GM12878 (cell line): ENCODE data around the gene TPRG1. TPM values are rescaled to one million over a fixed set of nuclear protein-coding genes. Genes with fewer than 3 reads are reported as not detected.

Experiments used
- ATAC-seq: fragments of 200-7000 bp; cut with Tn5 transposase; 3 replicates; pipeline ENCODE4 v1.9.1; 2020; ENCODE audit warnings: mild to moderate bottlenecking, moderate library complexity
- BruUV-seq: library from RNA; stranded (reverse); fragments of 400-500 nt; replicated peaks from 2 replicates; lab custom pipeline; 2021; lab: Mats Ljungman, UMichigan
- CTCF ChIA-PET: fragments of 300-600 bp; sonication (Branson Sonifier 250); formaldehyde crosslinking; extraction: SDS; loops from one replicate; lab custom pipeline; 2021; ENCODE audit warnings: inconsistent platforms; lab: Yijun Ruan, JAX
- POLR2A ChIA-PET: fragments of 350-600 bp; formaldehyde crosslinking; extraction: SDS; loops from one replicate; lab custom pipeline; 2021; ENCODE audit warnings: inconsistent platforms; lab: Charles Lee
- RAD21 ChIA-PET: fragments of 300-600 bp; sonication (Branson Sonifier 250); formaldehyde crosslinking; loops from one replicate; lab custom pipeline; 2023; ENCODE audit warnings: antibody characterized with exemption; ENCODE audit not compliant: unreplicated experiment; lab: Charles Lee
- SMC1A ChIA-PET: fragments of 300-600 bp; sonication (Branson Sonifier 250); formaldehyde crosslinking; loops from one replicate; lab custom pipeline; 2023; ENCODE audit not compliant: unreplicated experiment, uncharacterized antibody; lab: Charles Lee
- DNase-seq: peaks from one replicate; pipeline ENCODE4 v3.0.0-alpha.2; 2011; ENCODE audit warnings: low read depth, low spot score
- FAIRE-seq: peaks from 3 replicates; lab custom pipeline; 2011; peaks lifted over from hg19 to GRCh38; lab: Jason Lieb, UNC
- H2AFZ ChIP-seq: 2 replicates; pipeline ENCODE4 v1.6.0; 2011; ENCODE audit warnings: low read depth, low read length, control low read depth; ENCODE audit not compliant: control insufficient read depth
- H3K27ac ChIP-seq: 2 replicates; pipeline ENCODE4 v1.5.1; 2011; ENCODE audit warnings: control low read depth; ENCODE audit not compliant: control insufficient read depth, insufficient read depth
- H3K27me3 ChIP-seq, 2 experiments: replicated peaks in 1 of 2; 2 replicates each; pipeline versions ENCODE4 v1.6.0 to v1.6.1; 2011; ENCODE audit warnings: low read length in 1 of 2; ENCODE audit not compliant: control insufficient read depth in 2 of 2, insufficient read depth in 2 of 2
- H3K36me3 ChIP-seq, 2 experiments: 2 replicates each; pipeline ENCODE4 v1.5.1; 2011; ENCODE audit warnings: low read length in 1 of 2; ENCODE audit not compliant: control insufficient read depth in 2 of 2, insufficient read depth in 2 of 2
- H3K4me1 ChIP-seq: 2 replicates; pipeline ENCODE4 v1.6.1; 2011; ENCODE audit warnings: mild to moderate bottlenecking, low read length, moderate library complexity, mixed read lengths; ENCODE audit not compliant: control insufficient read depth, insufficient read depth
- H3K4me2 ChIP-seq: 2 replicates; pipeline ENCODE4 v1.6.0; 2011; ENCODE audit warnings: control low read depth; ENCODE audit not compliant: control insufficient read depth, insufficient read depth
- H3K4me3 ChIP-seq: fragments of 200-600 bp; sonication (generic); 2 replicates; pipeline ENCODE4 v1.5.1; 2016
- H3K79me2 ChIP-seq: 2 replicates; pipeline ENCODE4 v1.6.0; 2011; ENCODE audit warnings: low read length; ENCODE audit not compliant: control insufficient read depth, insufficient read depth
- H3K9ac ChIP-seq: 2 replicates; pipeline ENCODE4 v1.8.0; 2011; ENCODE audit warnings: low read length, control low read depth, mixed read lengths; ENCODE audit not compliant: control insufficient read depth, insufficient read depth
- H3K9me3 ChIP-seq: replicated peaks from 3 replicates; pipeline ENCODE4 v1.5.1; 2011; ENCODE audit warnings: mild to moderate bottlenecking, low read length; ENCODE audit not compliant: control insufficient read depth, insufficient read depth
- H4K20me1 ChIP-seq: 2 replicates; pipeline ENCODE4 v1.6.0; 2011; ENCODE audit not compliant: control insufficient read depth, insufficient read depth
- ASH2L ChIP-seq: fragments of 300-600, 200-600 bp; sonication (generic); IDR thresholded peaks from 2 replicates; pipeline ENCODE4 v1.6.1; 2017; ENCODE audit warnings: low read depth, mild to moderate bottlenecking, borderline replicate concordance
- CBX3 ChIP-seq: fragments of 200-600 bp; sonication (generic); IDR thresholded peaks from 2 replicates; pipeline ENCODE4 v1.6.1; 2016; ENCODE audit warnings: low read depth, borderline replicate concordance
- CTCF ChIP-seq, 3 experiments: IDR thresholded peaks in 2 of 3; conservative IDR thresholded peaks in 1 of 3; 2 replicates each; pipeline ENCODE4 v1.5.1; 2011; ENCODE audit warnings: low read depth in 3 of 3, low read length in 3 of 3, mild to moderate bottlenecking in 3 of 3, control low read depth in 2 of 3, moderate library complexity in 2 of 3, inconsistent platforms in 1 of 3, mixed read lengths in 1 of 3; ENCODE audit not compliant: control insufficient read depth in 2 of 3, insufficient read depth in 1 of 3; ENCODE audit errors: extremely low read depth in 1 of 3
- ELK1 ChIP-seq: IDR thresholded peaks from 2 replicates; pipeline ENCODE4 v1.6.1; 2012; ENCODE audit warnings: low read depth, low read length, improper control_type of control experiment
- GATAD2B ChIP-seq: fragments of 450-650 bp; conservative IDR thresholded peaks from 2 replicates; pipeline ENCODE4 v1.6.1; 2017; ENCODE audit warnings: low read depth, mild to moderate bottlenecking, moderate library complexity
- MYB ChIP-seq: fragments of 150-350 bp; IDR thresholded peaks from 2 replicates; pipeline ENCODE4 v1.6.1; 2014; ENCODE audit warnings: mild to moderate bottlenecking, low read depth, low read length, borderline replicate concordance
- NFYA ChIP-seq: IDR thresholded peaks from 2 replicates; pipeline ENCODE4 v1.6.1; 2011; ENCODE audit warnings: low read depth, mild to moderate bottlenecking, low read length, improper control_type of control experiment, borderline replicate concordance
- NKRF ChIP-seq: fragments of 450-650 bp; conservative IDR thresholded peaks from 2 replicates; pipeline ENCODE4 v1.6.1; 2017; ENCODE audit warnings: mild to moderate bottlenecking, moderate library complexity
- NR2C1 ChIP-seq: fragments of 450-650 bp; IDR thresholded peaks from 2 replicates; pipeline ENCODE4 v1.6.1; 2017; ENCODE audit warnings: antibody characterized with exemption, mild to moderate bottlenecking, moderate library complexity
- PKNOX1 ChIP-seq: fragments of 450-650 bp; IDR thresholded peaks from 2 replicates; pipeline ENCODE4 v1.6.1; 2016; ENCODE audit warnings: mild to moderate bottlenecking
- POLR2AphosphoS5 ChIP-seq: IDR thresholded peaks from 2 replicates; pipeline ENCODE4 v1.6.1; 2011; ENCODE audit warnings: mild to moderate bottlenecking, low read length, inconsistent platforms
- RBBP5 ChIP-seq: fragments of 200-600 bp; sonication (generic); conservative IDR thresholded peaks from 2 replicates; pipeline ENCODE4 v1.6.1; 2016
- SRF ChIP-seq, 2 experiments: IDR thresholded peaks; 2 replicates each; pipeline ENCODE4 v1.6.1; 2011; ENCODE audit warnings: low read depth in 2 of 2, low read length in 2 of 2, mild to moderate bottlenecking in 1 of 2, moderate library complexity in 1 of 2
- SUPT20H ChIP-seq: IDR thresholded peaks from 2 replicates; pipeline ENCODE4 v1.6.1; 2011; ENCODE audit warnings: low read depth, mild to moderate bottlenecking, low read length, moderate library complexity, borderline replicate concordance; ENCODE audit not compliant: control insufficient read depth
- WRNIP1 ChIP-seq: IDR thresholded peaks from 2 replicates; pipeline ENCODE4 v1.6.1; 2011; ENCODE audit warnings: low read depth, low read length, improper control_type of control experiment, borderline replicate concordance
- WGBS: methylation state at CpG from one replicate; pipeline ENCODE4 v1.1.6; 2016; ENCODE audit warnings: low lambda C conversion rate; ENCODE audit not compliant: insufficient replicate concordance, insufficient coverage; ENCODE audit errors: missing lambda C conversion rate; 5-methylcytosine and 5-hydroxymethylcytosine counted together
- in situ Hi-C: fragments of 300-500 bp; cut with MboI; formaldehyde crosslinking; loops from 9 replicates; pipeline ENCODE4 v1.14.3; 2018; ENCODE audit warnings: mixed read lengths
- intact Hi-C: fragments of 100-400 bp; cut with micrococcal nuclease; formaldehyde crosslinking; loops from one replicate; pipeline ENCODE4 v1.14.2; 2022; ENCODE audit not compliant: unreplicated experiment
- polyA plus RNA-seq, 11 experiments: library from polyadenylated mRNA; depleted of rRNA in 4 of 11; unstranded in 6 of 11; stranded (reverse) in 5 of 11; fragments of >200 nt; fragmentation: Nextera tagmentation in 4 of 11; fragmentation: Illumina TruSeq in 1 of 11; extraction: Ambion mirVana in 4 of 11; extraction: Trizol in 1 of 11; gene quantifications; 1 replicate in 1 of 11; 2 replicates in 10 of 11; pipeline versions ENCODE4 v1.2.1 to v1.2.3, GENCODE V29; 2011 to 2016; ENCODE audit warnings: inconsistent platforms in 2 of 11, missing spikeins in 2 of 11, low read depth in 1 of 11
- total RNA-seq, 4 experiments: library from RNA; depleted of rRNA in 3 of 4; stranded (reverse); fragments of >200 nt in 3 of 4; fragmentation: Illumina TruSeq in 1 of 4; extraction: Trizol in 1 of 4; gene quantifications; 2 replicates each; pipeline versions ENCODE4 v1.2.1 to v1.2.3, GENCODE V29; 2013 to 2021

Gene TPRG1
- total and polyA plus RNA-seq, 10 of the 15 experiments (the other 5 are each of a cell fraction or from before 2014, with no cell fraction given) = 0.26 to 30.7 (median 3.6) TPM

GRCh38 chr3:189301479-189301878 is 129.7 kb downstream of the TPRG1 start:
- intact Hi-C loops = no loop called here
- no peak for TF ChIP-seq NR2C1
- TF ChIP-seq ASH2L = no peak
- TF ChIP-seq SRF (IDR thresholded peaks at IDR 0.05; ENCODE audit: low read depth in 2 of 2, low read length in 2 of 2) = no peak
- TF ChIP-seq CTCF (IDR thresholded peaks at IDR 0.05 in 2 of 3, conservative IDR thresholded peaks at IDR 0.05 in 1 of 3; ENCODE audit: control insufficient read depth in 2 of 3, extremely low read depth in 1 of 3, insufficient read depth in 1 of 3, low read depth in 3 of 3, low read length in 3 of 3) = no peak
- no peak for TF ChIP-seq MYB
- no peak for TF ChIP-seq NKRF
- no peak for TF ChIP-seq ELK1
- no peak for TF ChIP-seq RBBP5
- no peak for TF ChIP-seq WRNIP1
- no peak for TF ChIP-seq NFYA
- TF ChIP-seq GATAD2B = no peak
- TF ChIP-seq SUPT20H = no peak
- TF ChIP-seq PKNOX1 = no peak
- no peak for TF ChIP-seq POLR2AphosphoS5
- no peak for TF ChIP-seq CBX3

More at GRCh38 chr3:189301479-189301878, 129.7 kb downstream of the TPRG1 start:
- no peak overlapping the region for H3K4me2 ChIP-seq
- no peaks in the 10 kb centered on the region for H3K36me3 ChIP-seq
- H4K20me1 ChIP-seq = no peaks in the 10 kb centered on the region
- no TSS peak for BruUV-seq
- H3K9ac ChIP-seq = no peak overlapping the region
- no peaks in the 10 kb centered on the region for H3K79me2 ChIP-seq
- RAD21 ChIA-PET = no interaction called here
- H3K9me3 ChIP-seq = no peaks in the 10 kb centered on the region
- ATAC-seq (no peak), DNase-seq (no peak), FAIRE-seq (no peak)
- 63% methylated on average over 2 of the region's 2 CpGs for WGBS
- POLR2A ChIA-PET = interaction anchor here (0.5 to 0.7 kb wide), 2 partner anchors 9 to 142 kb away, joined by 3 to 4 read pairs; no protein-coding TSS in a partner anchor
- H3K27me3 ChIP-seq = no peaks in the 10 kb centered on the region
- H3K4me3 ChIP-seq = no peak overlapping the region
- H2AFZ ChIP-seq = no peak overlapping the region
- SMC1A ChIA-PET = interaction anchor here (1.1 to 1.9 kb wide), 2 partner anchors 19 to 23 kb away, joined by 4 to 7 read pairs; no protein-coding TSS in a partner anchor
- H3K4me1 ChIP-seq = peaks cover 13% of the 10 kb centered on the region; the same call in 1 of the 2 replicates
- in situ Hi-C loops = no loop called here
- CTCF ChIA-PET = interaction anchor here (1.8 kb wide), 1 partner anchor 29 kb away, joined by 9 read pairs; no protein-coding TSS in a partner anchor
- no peak overlapping the region for H3K27ac ChIP-seq
